HEK293T (cell line): ENCODE results near the gene SERPINF2.

Experiments used
- CTCF ChIA-PET: fragments of 350-600 bp; formaldehyde crosslinking; extraction: SDS; loops from one replicate; lab custom pipeline; 2021; ENCODE audit warnings: antibody characterized with exemption, inconsistent platforms; lab: Yijun Ruan, JAX
- POLR2A ChIA-PET: fragments of 350-600 bp; formaldehyde crosslinking; extraction: SDS; loops from one replicate; lab custom pipeline; 2020; ENCODE audit warnings: antibody characterized with exemption, inconsistent platforms; lab: Yijun Ruan, JAX
- DNase-seq: peaks from one replicate; pipeline ENCODE4 v3.0.0; 2012; ENCODE audit warnings: mixed read lengths; ENCODE audit errors: extremely low spot score
- ARNT ChIP-seq: fragments of 450-650 bp; IDR thresholded peaks from 2 replicates; pipeline ENCODE4 v1.6.1; 2017; ENCODE audit warnings: mild to moderate bottlenecking
- CTBP1 ChIP-seq: fragments of 450-650 bp; IDR thresholded peaks from 2 replicates; pipeline ENCODE4 v1.6.1; 2016; ENCODE audit warnings: borderline replicate concordance
- ELF4 ChIP-seq: fragments of 450-650 bp; IDR thresholded peaks from 2 replicates; pipeline ENCODE4 v1.6.1; 2017; ENCODE audit warnings: antibody characterized with exemption
- FOXA1 ChIP-seq: fragments of 450-650 bp; IDR thresholded peaks from 2 replicates; pipeline ENCODE4 v1.6.1; 2016; ENCODE audit warnings: mild to moderate bottlenecking
- FOXK2 ChIP-seq: fragments of 450-650 bp; IDR thresholded peaks from 2 replicates; pipeline ENCODE4 v1.6.1; 2016; ENCODE audit warnings: mild to moderate bottlenecking
- HDGF ChIP-seq: fragments of 450-650 bp; IDR thresholded peaks from 2 replicates; pipeline ENCODE4 v1.6.1; 2017; ENCODE audit warnings: antibody characterized with exemption, borderline replicate concordance
- L3MBTL2 ChIP-seq: fragments of 450-650 bp; conservative IDR thresholded peaks from 2 replicates; pipeline ENCODE4 v1.6.1; 2016; ENCODE audit warnings: mild to moderate bottlenecking
- LEF1 ChIP-seq: fragments of 450-650 bp; IDR thresholded peaks from 2 replicates; pipeline ENCODE4 v1.6.1; 2017; ENCODE audit warnings: mild to moderate bottlenecking, borderline replicate concordance
- NFRKB ChIP-seq: fragments of 450-650 bp; IDR thresholded peaks from 2 replicates; pipeline ENCODE4 v1.6.1; 2016; ENCODE audit warnings: mild to moderate bottlenecking, moderate library complexity
- SP1 ChIP-seq: fragments of 450-650 bp; IDR thresholded peaks from 2 replicates; pipeline ENCODE4 v1.6.1; 2017
- SUZ12 ChIP-seq: fragments of 450-650 bp; IDR thresholded peaks from 2 replicates; pipeline ENCODE4 v1.6.1; 2016; ENCODE audit warnings: mild to moderate bottlenecking
- TARDBP ChIP-seq: fragments of 450-650 bp; IDR thresholded peaks from 2 replicates; pipeline ENCODE4 v1.6.1; 2016
- ZNF384 ChIP-seq: fragments of 450-650 bp; IDR thresholded peaks from 2 replicates; pipeline ENCODE4 v1.6.1; 2016
- TF ChIP-seq, protein P1 (sequence below): fragments of 450-650 bp; IDR thresholded peaks from 2 replicates; pipeline ENCODE4 v1.6.1; 2016

SERPINF2 gene

DNA sequence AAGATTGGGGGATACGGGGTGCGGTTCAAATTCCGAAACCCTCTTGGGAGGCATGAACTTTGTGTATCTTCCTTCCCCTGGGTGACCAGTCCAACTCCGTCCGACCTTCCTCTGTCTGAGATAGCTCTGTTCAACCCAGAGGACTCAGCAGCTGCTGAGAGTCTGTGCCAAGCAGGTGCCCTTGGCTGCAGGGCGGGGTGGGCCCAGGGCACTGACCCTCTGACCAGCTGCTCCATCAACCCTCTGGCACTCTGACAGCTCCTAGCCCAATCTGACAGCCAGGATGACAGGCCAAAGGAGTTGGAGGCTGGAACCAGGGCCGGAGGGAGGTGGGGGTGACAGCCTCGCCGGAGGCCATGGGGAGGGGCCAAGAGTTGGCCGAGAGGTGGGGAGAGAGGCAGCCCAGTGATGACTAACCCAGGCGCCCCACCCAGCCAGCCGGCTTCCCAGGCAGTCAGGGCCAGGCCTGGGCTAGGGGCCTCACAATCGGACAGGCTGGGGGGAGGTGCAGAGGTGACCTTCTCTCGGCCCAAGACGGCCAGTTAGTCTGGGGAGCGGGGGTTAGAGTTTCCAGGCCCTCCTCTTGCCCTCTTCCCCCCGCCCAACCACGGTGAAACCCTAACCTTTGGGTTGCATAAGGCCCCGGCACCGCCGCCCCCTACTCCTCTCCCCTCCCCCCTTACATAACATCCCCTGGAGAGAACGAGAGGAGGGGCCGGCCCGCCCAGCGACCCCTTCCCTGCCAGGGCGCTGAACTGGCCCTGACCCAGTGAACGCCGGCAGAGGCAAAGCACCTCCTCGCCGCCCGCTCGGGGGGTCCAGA, 27.5 kb upstream of the SERPINF2 start:
- POLR2A ChIA-PET = interaction anchor here (0.5 to 3.2 kb wide), 7 partner anchors 11 to 115 kb away, joined by 3 to 29 read pairs (median 13); partner anchors contain the start of genes PRPF8, RPA1, SERPINF1 and SMYD4
- DNase-seq = no peak
- TF ChIP-seq, protein P1, sequence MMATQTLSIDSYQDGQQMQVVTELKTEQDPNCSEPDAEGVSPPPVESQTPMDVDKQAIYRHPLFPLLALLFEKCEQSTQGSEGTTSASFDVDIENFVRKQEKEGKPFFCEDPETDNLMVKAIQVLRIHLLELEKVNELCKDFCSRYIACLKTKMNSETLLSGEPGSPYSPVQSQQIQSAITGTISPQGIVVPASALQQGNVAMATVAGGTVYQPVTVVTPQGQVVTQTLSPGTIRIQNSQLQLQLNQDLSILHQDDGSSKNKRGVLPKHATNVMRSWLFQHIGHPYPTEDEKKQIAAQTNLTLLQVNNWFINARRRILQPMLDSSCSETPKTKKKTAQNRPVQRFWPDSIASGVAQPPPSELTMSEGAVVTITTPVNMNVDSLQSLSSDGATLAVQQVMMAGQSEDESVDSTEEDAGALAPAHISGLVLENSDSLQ = peak; percentile 46; the same call in 1 of the 2 replicates
- TF ChIP-seq ZNF384 (no peak), FOXK2 (no peak)
- CTCF ChIA-PET = interaction anchor here (1.0 to 1.6 kb wide), 2 partner anchors 17 to 55 kb away, joined by 3 to 5 read pairs; no protein-coding TSS in a partner anchor

DNA sequence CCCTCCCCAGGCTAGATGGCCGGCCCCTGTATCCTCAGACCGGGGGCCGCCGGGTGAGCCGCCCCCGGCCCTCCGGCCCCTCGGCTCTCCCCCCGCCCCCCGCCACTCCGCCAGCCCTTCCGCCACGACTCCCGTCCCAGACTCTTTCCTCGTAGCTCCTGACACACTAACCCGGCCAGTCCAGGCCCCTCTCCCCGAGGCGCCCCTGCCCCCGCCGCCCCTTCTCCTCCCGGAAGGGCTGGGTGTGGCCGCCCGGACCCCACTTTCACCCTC, 26.9 kb upstream of the SERPINF2 start:
- ChIA-PET CTCF (no interaction called here), POLR2A (interaction anchor here (0.5 to 3.2 kb wide), 6 partner anchors 11 to 114 kb away, joined by 3 to 29 read pairs (median 8); partner anchors contain the start of genes PRPF8, RPA1, SERPINF1 and SMYD4)
- TF ChIP-seq NFRKB (no peak), ELF4 (no peak), HDGF (no peak), FOXA1 (no peak), L3MBTL2 (no peak), SUZ12 (no peak), TARDBP (no peak), FOXK2 (no peak), LEF1 (no peak), ZNF384 (no peak)
- TF ChIP-seq, protein P1 = no peak
- DNase-seq = no peak

DNA sequence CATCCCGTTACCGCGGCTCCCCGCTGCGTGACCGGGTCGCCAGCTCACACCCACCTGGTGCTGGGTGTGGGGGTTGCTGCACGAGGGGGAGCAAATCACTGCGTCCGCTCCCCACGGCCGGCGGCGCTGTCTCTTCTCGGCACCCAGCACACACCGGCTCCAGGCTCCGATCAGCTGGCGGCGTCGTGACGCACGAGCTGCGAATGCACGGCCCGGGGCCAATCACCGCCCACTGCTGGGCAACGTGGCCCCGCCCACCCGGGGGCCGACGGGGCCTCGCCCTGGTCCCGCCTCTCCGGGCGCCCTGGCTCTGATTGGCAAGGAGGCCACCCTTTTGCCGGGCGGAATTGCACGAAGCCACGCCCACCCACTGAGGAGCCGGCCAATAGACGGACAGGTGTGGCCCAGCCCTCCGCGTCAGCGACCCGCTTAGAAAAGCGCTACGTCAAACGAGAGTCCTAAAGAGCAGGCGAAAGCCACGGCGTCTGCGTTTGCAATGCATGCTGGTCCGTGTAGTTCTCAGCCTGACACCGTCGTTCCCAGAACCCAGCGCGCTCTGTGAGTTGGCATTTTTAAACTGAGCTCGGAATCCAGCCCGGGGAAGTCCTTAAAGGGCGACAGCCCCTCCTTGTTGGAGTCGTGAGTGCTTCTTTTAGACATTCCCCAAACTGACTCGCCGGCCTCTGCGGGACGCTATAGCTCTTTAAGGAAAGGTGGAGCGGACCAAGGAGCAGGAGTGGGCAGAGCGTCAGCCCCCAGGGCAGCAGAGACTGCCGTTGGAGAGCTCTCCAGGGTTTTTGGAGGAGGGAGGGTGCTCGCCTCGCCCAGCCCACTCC, 26.4 kb upstream of the SERPINF2 start:
- ChIA-PET POLR2A (interaction anchor here (0.5 to 3.2 kb wide), 26 partner anchors 10 to 312 kb away, joined by 3 to 29 read pairs (median 4); partner anchors contain the start of genes PRPF8, RILP, RPA1 and SERPINF1), CTCF (interaction anchor here (0.6 to 1.2 kb wide), 7 partner anchors 20 to 874 kb away, joined by 3 read pairs; partner anchors contain the start of gene RTN4RL1)
- peak; percentile 99 for DNase-seq
- TF ChIP-seq SUZ12 = no peak
- TF ChIP-seq, protein P1 = peak; percentile 99

DNA sequence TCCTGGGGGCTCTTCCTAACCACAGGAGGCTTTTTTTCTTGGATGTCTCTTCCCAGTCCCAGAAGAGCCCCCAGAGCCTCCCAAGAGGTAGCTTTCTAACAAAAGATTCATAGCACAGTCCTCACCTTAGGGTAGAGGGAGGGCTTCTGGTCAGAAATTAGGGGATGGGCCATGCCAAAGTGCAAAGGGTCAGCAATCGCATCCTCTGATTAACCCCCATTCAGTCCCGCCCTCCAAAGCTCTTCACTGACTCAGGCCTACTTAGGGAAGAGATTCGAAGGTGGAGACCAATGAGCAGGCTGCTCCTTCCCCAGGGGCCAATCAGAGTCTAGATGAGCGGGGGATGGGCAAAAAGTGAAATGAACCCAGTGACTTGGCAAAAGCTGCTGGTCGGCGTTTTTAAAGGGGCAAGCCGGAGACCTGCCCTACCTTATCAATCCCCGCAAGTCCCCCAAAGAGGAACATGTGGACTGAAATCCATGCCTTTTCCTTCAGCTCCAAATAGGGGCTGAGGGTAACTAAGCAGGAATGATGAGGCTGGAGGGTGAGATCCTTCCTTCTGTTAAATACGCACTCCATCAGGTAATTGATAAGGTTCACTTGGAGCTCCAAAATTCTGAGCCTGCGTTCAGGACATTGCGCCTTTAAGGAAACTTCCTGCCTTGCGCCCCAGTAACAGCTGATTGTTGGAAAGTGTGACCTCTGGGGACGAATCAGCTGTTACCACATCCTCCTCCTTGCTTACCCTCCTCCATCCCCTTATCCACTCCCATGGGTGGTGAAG, 25.6 kb upstream of the SERPINF2 start:
- POLR2A ChIA-PET = interaction anchor here (0.6 to 3.2 kb wide), 25 partner anchors 9 to 488 kb away, joined by 3 to 29 read pairs (median 3); partner anchors contain the start of genes PRPF8, RILP, RPA1 and SERPINF1
- CTCF ChIA-PET = interaction anchor here (0.6 to 1.2 kb wide), 6 partner anchors 33 to 873 kb away, joined by 3 read pairs; partner anchors contain the start of gene RTN4RL1
- peak; percentile 83 for DNase-seq
- TF ChIP-seq L3MBTL2 = 0 out of 2 replicates have a peak, but pooled peaks have one; percentile 29
- TF ChIP-seq, protein P1 = 0 out of 2 replicates have a peak, but pooled peaks have one; percentile 9
- TF ChIP-seq FOXK2 = no peak
- TF ChIP-seq SP1 = no peak

DNA sequence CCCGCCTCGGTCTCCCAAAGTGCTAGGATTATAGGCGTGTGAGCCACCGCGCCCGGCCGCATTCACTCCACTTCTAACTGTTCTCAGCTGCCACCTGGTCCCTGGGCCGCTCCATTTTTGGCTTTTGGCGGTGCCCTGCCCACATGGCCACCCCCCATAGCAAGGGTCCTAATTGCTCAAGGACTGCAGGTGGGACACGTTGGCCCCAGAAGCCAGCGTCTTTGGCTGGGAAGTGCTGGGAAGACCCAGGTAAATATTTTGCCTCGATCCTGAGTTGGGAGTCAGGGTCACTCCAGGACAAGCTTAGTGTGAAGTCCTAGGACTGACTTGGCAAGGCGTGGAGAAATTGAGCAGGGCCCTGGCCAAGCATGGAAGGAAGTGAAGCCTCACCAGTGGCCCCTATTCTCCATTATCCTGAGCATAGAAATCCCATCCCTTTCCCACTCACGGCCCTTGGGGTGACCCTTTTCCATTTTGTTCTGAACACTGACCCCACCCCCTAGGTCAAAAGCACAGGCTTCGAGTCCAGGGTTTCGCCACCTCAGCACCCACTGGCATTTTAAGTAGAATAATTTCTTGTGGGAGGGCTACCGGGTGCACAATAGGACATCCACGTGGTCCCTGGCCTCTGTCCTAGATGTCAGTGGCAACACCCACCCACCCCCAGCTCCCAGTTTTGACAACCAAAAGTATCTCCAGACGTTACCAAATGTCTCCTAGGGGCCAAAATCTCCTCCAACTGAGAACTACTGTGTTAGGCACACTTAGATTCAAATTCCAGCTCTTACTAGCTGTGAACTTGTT, 24.1 kb upstream of the SERPINF2 start:
- DNase-seq = no peak
- POLR2A ChIA-PET = interaction anchor here (3.2 kb wide), 1 partner anchor 111 kb away, joined by 29 read pairs; the partner anchor contains the start of genes RPA1 and SMYD4
- CTCF ChIA-PET = interaction anchor here (0.7 kb wide), 1 partner anchor 139 kb away, joined by 4 read pairs; no protein-coding TSS in a partner anchor
- TF ChIP-seq TARDBP (no peak), CTBP1 (no peak), ELF4 (no peak), ARNT (no peak), NFRKB (no peak)
- TF ChIP-seq, protein P1 = no peak
